ENCODE results near the gene KCNMB3.

Gene KCNMB3

GRCh38 chr3:179196098-179196497, 54.8 kb downstream of the KCNMB3 start:
- H3K4me3 ChIP-seq (replicated peaks; ENCODE audit: insufficient read depth, low read length) = no peak overlapping the region
- no peak overlapping the region for H3K27ac ChIP-seq (replicated peaks)
- DNase-seq (ENCODE audit: low read depth in 1 of 2, low spot score in 1 of 2) = no peak
- TF ChIP-seq REST (IDR thresholded peaks at IDR 0.05; ENCODE audit: insufficient replicate concordance, low read depth) (no peak), CTCF (IDR thresholded peaks at IDR 0.05; ENCODE audit: insufficient read depth, low read length) (no peak)
- no peaks in the 10 kb centered on the region for H3K27me3 ChIP-seq (ENCODE audit: insufficient read depth, poor library complexity, severe bottlenecking)

DNA sequence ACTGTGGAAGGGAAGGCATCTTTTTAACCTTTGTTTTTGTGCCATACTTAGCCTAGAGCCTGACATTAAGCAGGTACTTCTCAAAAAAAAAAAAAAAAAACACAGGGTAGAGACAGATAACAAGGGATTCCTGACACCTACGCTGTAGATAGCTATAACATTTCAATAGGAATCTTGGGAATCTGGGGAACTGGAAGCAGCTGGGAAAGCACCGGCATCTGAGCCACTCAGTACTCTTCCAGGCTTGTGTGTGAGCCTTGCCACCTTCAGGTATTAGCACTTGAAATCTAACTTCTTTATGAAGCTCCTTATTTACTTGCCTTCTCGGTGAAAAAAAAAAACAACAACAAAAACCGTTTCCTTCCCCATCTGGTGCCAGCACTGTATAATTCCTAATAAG, 56.0 kb downstream of the KCNMB3 start:
- no peak overlapping the region for H3K4me3 ChIP-seq (replicated peaks; ENCODE audit: insufficient read depth, low read length)
- H3K27ac ChIP-seq (replicated peaks) = no peak overlapping the region
- no peaks in the 10 kb centered on the region for H3K27me3 ChIP-seq (ENCODE audit: insufficient read depth, poor library complexity, severe bottlenecking)
- DNase-seq (ENCODE audit: low read depth in 1 of 2, low spot score in 1 of 2) = no peak
- no peak for TF ChIP-seq REST (IDR thresholded peaks at IDR 0.05; ENCODE audit: insufficient replicate concordance, low read depth)

Measured in HL-60 (cell line).